Stimulated activated CD8-positive, alpha-beta memory T cell treated with anti-CD3 and anti-CD28 coated beads, Interleukin-7, amount 100 ng/mL, for 24 hours (primary cell): ENCODE measurements around the gene MDFI.

Source experiments
- DNase-seq: peaks from one replicate; pipeline ENCODE4 v3.0.0-alpha.2; 2020; ENCODE audit warnings: low read depth

The MDFI gene, protein sequence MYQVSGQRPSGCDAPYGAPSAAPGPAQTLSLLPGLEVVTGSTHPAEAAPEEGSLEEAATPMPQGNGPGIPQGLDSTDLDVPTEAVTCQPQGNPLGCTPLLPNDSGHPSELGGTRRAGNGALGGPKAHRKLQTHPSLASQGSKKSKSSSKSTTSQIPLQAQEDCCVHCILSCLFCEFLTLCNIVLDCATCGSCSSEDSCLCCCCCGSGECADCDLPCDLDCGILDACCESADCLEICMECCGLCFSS

DNA sequence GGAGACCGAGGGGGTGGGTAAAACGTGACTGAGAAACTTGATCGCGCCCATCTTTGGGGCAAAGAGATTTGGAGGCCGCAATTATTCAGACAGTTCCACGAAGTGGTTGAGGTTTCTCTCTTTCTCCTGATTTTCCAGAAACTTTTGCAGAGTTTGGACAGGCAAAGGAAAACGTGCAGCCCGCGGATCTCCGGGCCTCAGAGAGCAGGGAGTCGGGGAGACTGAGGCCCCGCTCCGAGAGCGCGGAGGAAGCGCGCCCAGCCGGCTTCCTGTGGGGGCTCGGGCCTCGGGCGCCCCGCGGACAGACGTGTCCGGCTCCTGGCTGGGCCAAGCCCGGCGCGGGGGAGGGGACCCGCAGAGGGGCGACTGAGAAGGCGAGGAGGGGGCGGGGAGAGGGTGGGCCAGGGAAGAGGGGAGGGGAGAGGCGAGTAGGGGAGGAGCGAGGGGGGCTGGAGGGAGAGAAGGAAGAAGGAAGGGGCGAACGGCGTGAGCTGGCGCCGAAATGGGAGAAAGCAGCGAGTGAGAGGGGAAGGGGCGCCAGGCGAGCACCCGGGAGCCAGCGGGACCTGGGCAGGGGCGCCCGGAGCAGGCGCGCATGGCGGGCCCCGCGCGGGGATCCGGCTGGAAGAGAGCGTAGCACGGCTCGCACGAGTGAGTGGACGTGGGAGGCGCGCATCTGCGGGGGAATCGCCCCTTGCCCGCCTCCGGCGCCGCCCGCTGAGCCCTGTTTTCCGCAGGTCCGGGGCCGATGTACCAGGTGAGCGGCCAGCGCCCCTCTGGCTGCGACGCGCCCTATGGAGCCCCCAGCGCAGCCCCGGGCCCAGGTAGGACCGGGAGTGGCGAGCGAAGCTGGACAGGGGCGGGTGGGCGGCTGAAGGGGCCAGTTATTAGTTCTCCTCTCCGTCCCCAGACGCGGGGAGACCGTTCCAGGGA is at the start of gene MDFI:
MDFI (plus strand) TSS at position 467 of the 933 bp plus-strand sequence; CDS start at position 749, 282 bp downstream.
- no peak for DNase-seq

DNA sequence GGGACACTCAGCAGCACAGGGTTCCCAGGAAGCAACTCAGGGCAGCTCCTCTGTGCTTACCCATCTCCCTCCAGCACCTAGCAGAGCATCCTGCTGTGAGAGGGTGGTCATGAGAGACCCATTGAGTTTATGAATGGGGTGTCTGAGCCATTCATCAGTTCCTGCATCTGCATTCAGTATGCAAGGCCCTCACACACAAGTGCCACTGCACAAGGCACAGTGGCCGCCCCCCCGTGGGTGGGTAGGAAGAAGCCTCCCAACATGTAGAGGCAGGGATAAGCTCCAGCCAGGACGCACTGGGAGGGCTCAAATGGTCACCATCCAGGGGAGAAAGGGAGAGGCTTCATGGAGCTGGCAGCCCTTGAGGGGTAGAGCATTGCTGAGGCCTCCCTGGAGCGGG is 49.0 kb upstream of the MDFI start:
- no peak for DNase-seq

DNA sequence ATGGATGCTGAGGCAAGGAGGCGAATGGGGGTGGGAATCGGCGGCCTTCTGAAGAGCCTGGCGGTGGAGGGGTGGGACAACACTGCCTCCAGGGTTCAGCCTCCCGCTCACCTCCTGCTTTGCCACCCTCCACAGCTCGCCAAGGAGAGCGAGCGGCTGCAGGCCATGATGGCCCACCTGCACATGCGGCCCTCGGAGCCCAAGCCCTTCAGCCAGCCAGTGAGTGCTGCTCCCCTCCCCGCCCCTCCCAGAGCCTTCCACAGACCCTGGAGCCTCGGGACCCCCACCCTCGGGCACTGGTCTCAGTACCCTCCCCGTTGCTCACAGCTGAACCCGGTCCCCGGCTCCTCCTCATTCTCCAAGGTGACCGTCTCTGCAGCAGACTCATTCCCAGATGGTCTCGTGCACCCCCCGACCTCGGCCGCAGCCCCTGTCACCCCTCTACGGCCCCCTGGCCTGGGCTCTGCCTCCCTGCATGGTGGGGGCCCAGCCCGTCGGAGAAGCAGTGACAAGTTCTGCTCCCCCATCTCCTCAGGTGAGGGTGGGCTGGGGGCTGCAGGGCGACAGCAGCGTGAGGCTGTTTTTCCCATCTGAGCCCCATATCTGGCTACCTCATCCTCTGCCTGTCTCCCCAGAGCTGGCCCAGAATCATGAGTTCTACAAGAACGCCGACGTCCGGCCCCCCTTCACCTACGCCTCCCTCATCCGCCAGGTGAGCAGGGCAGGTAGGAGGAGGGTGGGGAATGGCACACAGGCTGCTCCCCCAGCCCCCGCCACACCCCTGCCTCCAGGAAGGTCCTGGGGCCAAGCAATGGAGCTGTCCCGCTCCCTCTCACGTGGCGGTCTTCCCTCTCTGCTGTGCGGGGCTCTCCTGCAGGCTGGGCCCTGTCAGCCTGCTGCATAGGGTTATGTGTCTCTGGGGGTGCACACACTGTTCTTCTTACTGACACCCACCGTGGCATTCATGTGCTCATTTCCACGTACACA is 48.3 kb upstream of the MDFI start:
- DNase-seq, result no peak

DNA sequence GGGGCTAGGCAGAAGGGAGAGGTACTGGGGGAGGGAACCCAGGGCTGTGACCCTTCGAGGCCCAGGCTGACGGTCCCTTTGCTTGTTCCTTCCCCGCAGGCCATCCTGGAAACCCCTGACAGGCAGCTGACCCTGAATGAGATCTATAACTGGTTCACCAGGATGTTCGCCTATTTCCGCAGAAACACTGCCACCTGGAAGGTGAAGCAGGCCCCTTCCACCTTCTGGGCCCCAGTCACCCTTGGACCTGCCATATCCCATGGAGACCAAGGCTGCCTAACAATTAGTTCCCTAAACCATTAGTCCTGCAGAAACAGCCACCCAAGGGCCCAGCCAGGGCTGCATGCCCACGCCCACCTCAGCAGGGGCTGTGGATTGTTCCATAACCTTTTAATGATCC is 47.1 kb upstream of the MDFI start:
- no peak for DNase-seq

DNA sequence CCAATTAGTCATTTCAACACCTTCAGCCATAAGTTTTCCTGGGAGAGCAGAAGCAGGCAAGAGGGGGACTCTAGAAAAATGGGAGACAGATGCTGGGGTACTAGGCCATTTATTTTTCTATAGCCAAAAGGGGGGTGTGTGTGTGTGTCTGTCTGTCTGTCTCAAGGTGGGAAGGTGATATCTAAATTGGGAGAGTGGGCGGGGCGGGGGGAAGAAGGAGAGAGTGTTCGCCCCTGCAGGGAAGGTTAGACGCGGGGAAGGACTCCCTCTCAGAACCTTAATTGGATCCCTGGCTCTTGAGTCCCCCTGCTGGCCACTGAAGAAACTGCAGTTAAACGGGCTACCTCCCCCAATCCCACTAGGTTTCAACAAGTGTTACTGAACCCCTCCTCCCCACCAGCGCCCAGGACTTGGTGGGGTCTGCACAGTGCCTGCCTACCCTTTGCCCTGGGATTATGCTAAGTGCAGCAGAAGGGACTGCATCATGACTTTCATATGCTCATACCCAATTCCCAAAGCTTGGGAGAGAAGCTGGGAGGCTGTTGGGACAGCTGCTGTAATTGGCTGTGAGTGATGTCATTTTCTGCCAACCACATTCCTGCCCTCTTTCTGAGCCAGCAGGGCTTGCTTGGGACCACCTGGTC is 46.3 kb upstream of the MDFI start:
- DNase-seq, result peak; percentile 67

DNA sequence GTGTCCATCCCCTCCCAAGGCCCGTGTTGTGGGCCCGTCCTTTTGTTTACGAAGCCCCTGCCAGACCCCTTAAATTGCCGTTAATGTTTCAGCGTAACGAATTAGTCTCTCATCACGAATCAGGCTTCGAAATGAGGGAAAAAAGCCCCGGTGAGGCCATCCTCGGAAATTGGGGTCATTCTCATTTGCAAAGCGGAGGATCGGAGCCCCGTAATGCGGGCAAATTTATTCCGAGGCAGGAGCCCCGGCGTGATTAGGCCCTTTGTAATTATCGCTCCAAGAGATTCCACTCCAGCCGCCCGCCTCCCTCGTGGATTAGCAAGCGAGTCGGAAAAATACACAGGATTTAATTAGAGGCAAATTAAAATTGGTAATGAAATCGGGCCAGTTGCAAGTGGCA is 44.9 kb upstream of the MDFI start:
- DNase-seq, result no peak

DNA sequence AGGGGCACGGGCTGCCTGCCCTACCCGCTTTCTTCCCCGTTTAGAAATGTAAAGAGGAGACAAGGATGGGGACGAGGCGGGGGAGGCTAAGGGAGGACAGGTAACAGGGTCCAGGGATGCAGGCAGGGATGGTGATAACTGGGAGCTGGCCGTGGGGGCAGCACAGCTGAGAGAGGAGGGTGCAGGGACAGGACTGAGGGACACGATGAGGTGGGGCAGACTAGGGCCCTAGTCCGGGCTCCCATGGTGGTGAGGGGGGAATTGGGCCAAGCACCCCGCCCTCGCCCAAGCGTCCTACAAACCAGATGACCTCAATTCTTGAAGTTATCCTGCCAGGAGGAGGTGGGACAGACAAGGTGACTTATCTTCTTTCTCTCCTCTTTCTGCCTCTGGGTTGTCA is 44.4 kb upstream of the MDFI start:
- no peak for DNase-seq

DNA sequence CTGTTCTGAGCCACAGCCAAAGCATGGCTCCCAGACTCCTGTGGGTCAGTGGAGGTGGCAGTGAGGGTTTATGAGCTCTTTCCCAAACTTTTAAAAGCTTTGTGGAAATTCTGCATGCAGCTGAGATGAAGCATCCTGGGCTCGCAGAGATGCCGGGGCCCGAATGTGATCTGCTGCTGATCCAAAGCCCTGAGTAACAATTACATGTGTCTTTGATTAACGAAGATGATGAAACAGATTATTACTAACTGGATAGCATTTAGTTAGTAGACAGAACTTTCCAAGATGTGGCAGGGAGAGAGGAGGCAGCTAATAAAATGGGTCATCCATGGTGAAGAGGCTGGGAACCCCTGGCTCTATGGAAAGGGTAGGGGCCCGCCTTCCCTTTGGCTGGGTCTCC is 43.9 kb upstream of the MDFI start:
- no peak for DNase-seq

DNA sequence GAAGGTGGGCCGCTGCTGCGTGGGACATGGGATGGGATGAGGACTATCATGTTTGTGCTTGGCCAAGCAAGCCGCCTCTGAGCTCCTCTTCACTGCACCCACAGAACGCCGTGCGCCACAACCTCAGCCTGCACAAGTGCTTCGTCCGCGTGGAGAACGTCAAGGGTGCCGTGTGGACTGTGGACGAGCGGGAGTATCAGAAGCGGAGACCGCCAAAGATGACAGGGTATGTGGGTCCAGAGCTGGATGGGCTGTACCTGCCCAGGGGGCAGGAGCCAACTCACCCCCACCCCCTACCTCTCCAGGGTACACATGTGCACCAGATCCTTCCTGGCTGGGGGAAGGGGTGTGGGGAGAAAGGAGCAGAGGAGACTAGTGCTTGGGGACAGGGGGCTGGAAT is 43.5 kb upstream of the MDFI start:
- DNase-seq, result no peak

DNA sequence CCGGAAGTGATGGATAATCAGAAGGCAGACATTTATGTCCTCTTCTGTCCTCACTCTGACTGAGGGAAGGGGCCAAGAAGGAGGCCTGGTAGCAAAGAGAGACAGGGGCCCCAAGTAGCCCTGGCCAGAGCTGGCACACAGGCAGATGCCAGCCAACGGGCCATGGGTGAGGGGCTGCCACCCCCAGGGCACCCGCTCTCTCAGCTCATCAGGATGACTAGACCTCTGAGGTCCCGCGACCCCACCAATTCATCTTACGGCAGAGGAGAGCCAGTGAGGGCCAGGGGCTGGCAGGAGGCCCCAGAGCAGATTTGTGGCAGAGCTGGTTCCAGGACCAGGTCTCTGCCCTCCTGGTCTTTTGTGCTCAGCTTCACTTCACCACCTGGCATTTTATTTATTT is 43.1 kb upstream of the MDFI start:
- no peak for DNase-seq

DNA sequence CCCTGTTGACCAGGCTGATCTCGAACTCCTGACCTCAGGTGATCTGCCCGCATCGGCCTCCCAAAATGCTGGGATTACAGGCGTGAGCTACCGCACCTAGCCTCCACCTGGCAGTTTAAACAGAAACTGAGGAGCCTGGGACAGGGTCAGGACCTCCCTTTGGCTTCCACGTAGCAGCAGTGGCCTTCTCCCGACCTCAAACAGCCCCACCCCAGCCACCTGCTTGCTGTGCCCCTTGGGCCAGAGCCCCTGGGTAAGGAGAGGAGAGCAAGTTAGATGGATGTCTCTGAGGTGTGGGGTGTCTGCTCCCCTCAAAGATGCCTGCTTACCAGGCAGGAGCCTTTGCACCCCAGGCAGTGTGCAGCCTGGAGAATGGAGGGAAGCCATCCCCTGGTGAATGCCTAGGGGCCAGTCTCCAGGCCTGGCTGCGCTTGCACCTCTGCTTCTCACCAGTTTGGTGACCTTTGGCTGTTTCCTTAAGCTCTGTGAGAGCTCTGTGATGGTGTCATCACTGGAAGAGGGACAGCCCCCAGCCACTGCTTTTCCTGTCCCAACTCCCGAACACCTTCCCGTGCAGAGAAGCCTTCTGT is 42.1 kb upstream of the MDFI start:
- no peak for DNase-seq

DNA sequence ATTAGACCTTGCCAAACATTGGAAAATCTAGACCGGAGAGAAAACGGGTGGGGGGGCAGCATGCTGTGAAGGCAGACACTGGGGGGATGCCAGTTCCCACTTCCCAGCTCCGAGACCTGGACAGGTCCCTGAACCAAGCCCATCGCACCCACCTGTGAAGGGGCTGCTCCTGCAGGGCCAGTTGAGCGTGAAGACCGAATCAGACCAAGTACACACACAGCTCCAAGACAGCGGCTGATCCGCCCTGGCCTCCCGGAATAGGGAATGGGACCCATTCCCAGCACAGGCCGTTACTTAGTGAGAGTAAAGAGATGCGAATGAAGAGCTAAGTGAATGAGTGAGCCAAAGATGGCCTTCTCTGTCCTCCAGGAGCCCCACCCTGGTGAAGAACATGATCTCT is 41.5 kb upstream of the MDFI start:
- no peak for DNase-seq

DNA sequence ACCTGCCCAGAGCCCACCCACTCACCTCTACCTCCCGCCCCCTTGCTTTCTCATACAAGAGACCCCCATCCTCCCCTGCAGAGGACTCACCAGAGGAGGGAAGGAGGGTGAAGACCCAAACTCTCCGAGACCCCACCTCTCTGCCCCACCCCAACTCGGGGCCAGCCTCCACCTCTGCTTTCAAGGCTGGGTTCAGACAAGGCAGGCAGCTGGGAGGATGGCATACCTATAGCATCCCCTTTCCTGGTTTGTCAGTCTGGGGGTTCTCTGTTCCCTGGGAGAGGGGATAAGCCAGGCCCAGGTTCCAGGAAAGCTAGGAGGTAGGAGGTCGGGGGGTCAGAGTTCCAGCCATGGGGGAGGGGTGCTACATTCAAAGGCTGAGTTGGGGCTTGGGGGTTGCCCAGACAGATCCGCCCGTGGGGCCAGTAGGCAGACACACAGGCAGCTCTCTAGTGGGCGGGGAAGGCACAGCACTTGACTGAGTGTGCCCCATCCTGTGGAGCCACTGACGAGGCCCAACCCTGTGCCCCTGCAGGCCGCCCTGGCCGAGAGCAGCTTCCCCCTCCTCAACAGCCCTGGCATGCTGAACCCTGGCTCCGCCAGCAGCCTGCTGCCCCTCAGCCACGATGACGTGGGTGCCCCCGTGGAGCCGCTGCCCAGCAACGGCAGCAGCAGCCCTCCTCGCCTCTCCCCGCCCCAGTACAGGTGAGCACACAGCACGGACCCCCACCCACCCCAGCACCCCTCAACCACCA is 40.8 kb upstream of the MDFI start:
- DNase-seq, result no peak

DNA sequence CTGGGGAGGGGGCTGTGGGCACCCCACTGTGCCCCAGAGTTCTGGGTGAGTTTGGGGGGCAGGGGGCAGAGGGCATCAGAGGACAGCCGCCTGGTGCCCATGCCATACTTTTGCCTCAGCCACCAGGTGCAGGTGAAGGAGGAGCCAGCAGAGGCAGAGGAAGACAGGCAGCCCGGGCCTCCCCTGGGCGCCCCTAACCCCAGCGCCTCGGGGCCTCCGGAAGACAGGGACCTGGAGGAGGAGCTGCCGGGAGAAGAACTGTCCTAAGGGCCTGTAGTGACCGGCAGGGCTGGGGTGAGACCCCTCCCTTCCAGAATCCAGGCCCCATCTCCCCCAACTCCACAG is 39.6 kb upstream of the MDFI start:
- no peak for DNase-seq

DNA sequence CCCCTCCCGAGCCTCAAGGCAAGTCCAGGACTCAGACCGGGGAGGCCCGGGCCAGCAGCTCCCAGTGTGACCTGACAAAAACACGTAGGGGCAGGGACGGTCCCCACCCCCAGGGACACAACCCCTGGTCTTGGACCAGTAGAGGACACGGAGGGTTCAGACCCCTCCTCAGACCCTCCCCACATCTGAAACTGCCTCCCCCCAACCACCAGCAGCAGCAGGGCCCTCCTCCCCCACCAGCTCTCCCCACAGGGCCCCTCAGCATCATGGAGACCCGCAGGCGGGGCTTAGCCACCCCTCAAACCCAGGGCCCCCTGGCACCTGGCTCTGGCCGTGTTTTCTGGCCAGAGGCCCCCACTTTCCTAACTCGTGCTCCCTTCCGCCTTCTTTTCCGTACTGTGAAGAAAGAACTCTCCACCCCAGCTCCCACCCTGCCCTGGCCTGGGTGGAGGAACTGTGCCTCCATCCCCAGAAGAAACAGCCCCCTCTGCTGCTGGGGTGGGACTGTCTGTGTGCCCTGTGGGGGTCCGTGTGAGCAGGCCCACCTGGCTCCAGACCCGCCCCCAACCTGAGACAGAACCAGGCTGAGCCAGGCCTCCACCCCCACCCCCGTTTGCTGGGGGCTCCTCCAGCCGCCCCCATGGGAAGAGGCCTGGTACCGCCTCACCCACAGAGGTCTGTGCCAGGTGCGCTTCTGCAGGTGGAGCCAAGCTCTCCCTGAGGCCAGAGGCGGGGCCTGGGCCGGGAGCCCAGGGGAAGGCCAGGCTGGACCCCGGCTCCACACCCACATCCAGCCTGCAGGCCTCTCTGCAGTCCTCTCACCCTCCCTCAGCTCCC is 39.0 kb upstream of the MDFI start:
- no peak for DNase-seq

DNA sequence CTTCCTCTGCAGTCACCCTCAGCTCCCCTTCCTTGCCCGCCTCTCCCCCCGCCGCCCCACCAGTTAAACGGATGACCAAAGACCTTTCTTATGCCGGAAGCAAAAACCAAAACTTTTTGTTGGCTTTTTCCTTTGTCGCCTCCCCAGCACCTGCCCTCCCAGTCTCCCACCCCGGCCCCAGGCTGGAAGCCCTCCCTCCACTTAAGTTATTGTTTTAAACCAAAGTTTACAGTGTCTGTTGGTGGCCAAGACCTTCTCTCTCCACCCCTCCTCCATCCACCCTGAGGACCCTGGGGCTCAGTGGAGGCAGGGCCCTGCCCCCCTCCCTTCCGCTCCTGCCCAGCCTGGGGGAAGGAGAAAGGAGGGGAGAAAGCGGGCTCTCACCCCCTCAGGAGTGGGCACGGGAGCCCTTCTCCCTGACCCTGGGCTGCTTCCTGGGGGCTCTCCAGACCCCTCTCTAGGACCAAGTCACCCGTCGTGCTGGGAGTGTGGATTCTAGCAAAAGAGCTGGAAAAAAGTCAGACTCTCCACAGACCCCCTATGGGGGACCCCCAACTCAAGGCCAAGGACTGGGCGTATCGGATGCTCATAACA is 38.3 kb upstream of the MDFI start:
- DNase-seq, result no peak

DNA sequence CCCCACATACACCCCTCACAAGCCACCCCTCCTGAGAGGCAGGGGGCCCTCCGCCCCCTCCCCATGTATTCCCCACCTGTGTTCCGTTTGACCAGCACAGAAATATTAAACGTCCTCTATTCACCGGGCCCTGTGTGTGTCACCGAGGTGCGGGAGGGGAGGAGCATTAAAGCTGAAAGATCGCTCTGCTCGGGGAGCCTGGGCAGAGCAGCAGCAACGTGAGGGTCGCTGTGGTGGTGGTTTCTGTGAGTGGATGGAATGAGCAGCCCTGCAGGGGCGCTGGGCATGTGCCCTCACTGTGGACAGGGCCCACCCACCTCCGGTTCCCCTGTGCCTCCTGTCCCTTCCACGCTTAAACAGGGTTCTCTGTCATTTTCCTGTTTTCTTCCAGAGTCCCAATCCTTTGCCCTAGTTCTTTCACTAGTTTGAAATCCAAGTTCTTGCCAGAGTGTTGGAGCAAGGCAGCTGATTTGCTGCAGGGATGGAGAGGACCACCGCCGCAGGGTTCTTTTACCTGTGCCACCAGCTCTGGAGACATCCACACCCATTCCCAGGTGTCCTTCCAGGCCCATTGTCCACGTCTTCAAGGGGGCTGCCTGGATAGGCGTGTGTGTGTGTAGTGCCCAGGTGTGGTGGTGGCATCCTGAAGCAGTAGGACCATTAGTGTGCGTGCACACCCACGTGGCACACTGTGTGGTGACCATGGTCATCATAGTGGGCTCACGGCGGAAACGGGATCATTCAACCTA is 37.6 kb upstream of the MDFI start:
- DNase-seq, result no peak

DNA sequence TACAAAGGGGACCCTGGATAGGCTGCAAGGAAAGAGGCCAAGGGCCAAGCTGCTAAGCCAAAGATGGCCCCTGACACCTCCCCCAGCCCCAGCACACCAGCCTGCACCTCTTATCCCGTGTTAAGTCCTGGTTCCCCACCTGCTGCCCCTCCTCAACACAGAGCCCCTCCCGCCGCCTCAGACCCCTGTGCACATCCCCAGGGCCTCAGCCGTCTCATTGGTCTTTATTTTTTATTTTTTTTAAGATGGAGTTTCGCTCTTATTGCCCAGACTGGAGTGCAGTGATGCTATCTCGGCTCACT is 37.1 kb upstream of the MDFI start:
- no peak for DNase-seq

DNA sequence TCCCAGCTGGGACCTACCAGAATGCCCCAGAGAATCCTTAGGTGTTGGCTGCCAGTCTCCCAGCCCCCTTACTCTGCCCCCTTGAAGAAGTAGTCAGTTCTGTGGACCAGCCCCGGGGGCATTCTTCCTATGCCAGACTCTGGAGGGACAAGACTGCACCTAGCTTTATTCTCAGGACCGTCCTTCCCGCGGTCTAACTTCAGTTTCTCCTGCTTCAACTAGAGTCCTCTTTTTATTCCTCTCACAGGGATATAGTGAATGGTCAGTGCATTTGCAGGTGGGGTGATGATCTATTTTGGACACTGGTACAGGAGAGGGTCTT is 35.9 kb upstream of the MDFI start:
- DNase-seq, result no peak
